Measurements from ENCODE around the gene TFCP2. TPM values are rescaled to one million over a fixed set of nuclear protein-coding genes. Genes with fewer than 3 reads are reported as not detected.
"Not testable (repeated sequence)": the region's sequence is repeated elsewhere in the genome, so short reads cannot be mapped to it uniquely, and the experiment has no call there.

The TFCP2 gene
- 15.1 TPM for total RNA-seq

GRCh38 chr12:51172515-51173431, at the start of gene TFCP2:
TFCP2 (minus strand) TSS chr12:51173135; CDS start chr12:51172422, 713 bp downstream.
- FAIRE-seq, result no peak
- DNase-seq (ENCODE audit: low spot score in 2 of 2), result peak; percentile 77 to 92

GRCh38 chr12:51222461-51222860, 49.5 kb upstream of the TFCP2 start:
- FAIRE-seq, result no peak
- no peak for DNase-seq (ENCODE audit: low spot score in 2 of 2)

GRCh38 chr12:51219857-51220256, 46.9 kb upstream of the TFCP2 start:
- FAIRE-seq; DNase-seq (ENCODE audit: low spot score in 2 of 2): not testable (repeated sequence)

- DNase-seq (ENCODE audit: low spot score in 2 of 2) (no peak), FAIRE-seq (no peak)
These were observed 46.4 kb upstream of the TFCP2 start for GRCh38 chr12:51219322-51219721.

- no peak for DNase-seq (ENCODE audit: low spot score in 2 of 2)
- no peak for FAIRE-seq
These were observed 45.7 kb upstream of the TFCP2 start for GRCh38 chr12:51218607-51219161.

- FAIRE-seq (no peak), DNase-seq (ENCODE audit: low spot score in 2 of 2) (peak; percentile 87 to 92)
These were observed 45.2 kb upstream of the TFCP2 start, which contains the start of gene POU6F1 for GRCh38 chr12:51217968-51218606. POU6F1 (minus strand) TSS chr12:51218062; CDS start chr12:51206836, 11,226 bp downstream.

- DNase-seq (ENCODE audit: low spot score in 2 of 2) (peak; percentile 78 to 79), FAIRE-seq (no peak)
These were observed 44.4 kb upstream of the TFCP2 start for GRCh38 chr12:51217133-51217967.

- no peak for FAIRE-seq
- DNase-seq (ENCODE audit: low spot score in 2 of 2), result no peak
These were observed 43.7 kb upstream of the TFCP2 start for GRCh38 chr12:51216642-51217041.

- no peak for FAIRE-seq
These were observed 42.0 kb upstream of the TFCP2 start for GRCh38 chr12:51214895-51215294.

GRCh38 chr12:51210690-51211395, 37.9 kb upstream of the TFCP2 start:
- no peak for FAIRE-seq
- no peak for DNase-seq (ENCODE audit: low spot score in 2 of 2)

More at GRCh38 chr12:51214895-51215294, 42.0 kb upstream of the TFCP2 start:
- DNase-seq (ENCODE audit: low spot score in 2 of 2), result no peak

- DNase-seq (ENCODE audit: low spot score in 2 of 2) (no peak), FAIRE-seq (no peak)
These were observed 36.3 kb upstream of the TFCP2 start for GRCh38 chr12:51209259-51209658.

- FAIRE-seq, result no peak
These were observed 35.2 kb upstream of the TFCP2 start for GRCh38 chr12:51208016-51208660.

GRCh38 chr12:51205350-51205749, 32.4 kb upstream of the TFCP2 start:
- DNase-seq (ENCODE audit: low spot score in 2 of 2), result no peak

More at GRCh38 chr12:51208016-51208660, 35.2 kb upstream of the TFCP2 start:
- DNase-seq (ENCODE audit: low spot score in 2 of 2), result no peak

GRCh38 chr12:51202718-51203117, 29.8 kb upstream of the TFCP2 start:
- no peak for FAIRE-seq
- no peak for DNase-seq (ENCODE audit: low spot score in 2 of 2)

More at GRCh38 chr12:51205350-51205749, 32.4 kb upstream of the TFCP2 start:
- no peak for FAIRE-seq

GRCh38 chr12:51200806-51201205, 27.9 kb upstream of the TFCP2 start:
- FAIRE-seq (no peak), DNase-seq (ENCODE audit: low spot score in 2 of 2) (no peak)

GRCh38 chr12:51200156-51200555, 27.2 kb upstream of the TFCP2 start:
- DNase-seq (ENCODE audit: low spot score in 2 of 2) (no peak), FAIRE-seq (no peak)

- DNase-seq (ENCODE audit: low spot score in 2 of 2) (no peak), FAIRE-seq (no peak)
These were observed 26.5 kb upstream of the TFCP2 start for GRCh38 chr12:51199366-51199945.

- no peak for DNase-seq (ENCODE audit: low spot score in 2 of 2)
- FAIRE-seq, result no peak
These were observed 25.8 kb upstream of the TFCP2 start for GRCh38 chr12:51198568-51199365.

All from frontal cortex (tissue), 4 donors.